ENCODE measurements around the gene CHD6.

CHD6 gene

DNA sequence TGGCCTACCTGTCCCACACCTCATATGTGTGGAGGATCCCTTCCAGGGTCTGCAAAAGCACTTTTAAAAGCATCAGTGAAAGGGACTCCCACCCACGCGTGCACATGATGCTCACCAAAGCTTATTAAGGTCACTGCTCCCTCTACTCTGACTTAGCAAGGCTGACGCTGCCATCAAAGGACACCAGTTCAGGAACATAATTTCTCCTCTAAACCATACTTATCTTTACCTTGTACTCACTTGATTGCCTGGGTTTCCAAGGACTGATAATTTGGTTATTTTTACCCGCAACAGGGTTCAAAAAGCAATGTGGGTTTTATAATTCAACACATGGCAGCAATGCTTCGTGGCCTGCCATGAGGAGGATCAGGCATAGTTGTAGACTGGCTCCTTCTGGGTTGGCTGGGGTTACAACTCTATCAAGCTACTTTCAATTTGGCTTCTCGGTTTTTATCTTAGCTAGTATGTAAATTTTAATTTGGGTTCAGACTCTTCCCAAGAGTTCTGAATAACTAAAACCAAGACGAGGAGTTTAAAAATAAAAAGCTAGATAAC lies 199.4 kb downstream of the CHD6 start:
- no peak for TF ChIP-seq ZNF565 (CRISPR knock-in tag; conservative IDR thresholded peaks at IDR 0.05; ENCODE audit: low read depth)
- no peak for TF ChIP-seq BACH2 (CRISPR knock-in tag; IDR thresholded peaks at IDR 0.05; ENCODE audit: borderline replicate concordance)
- no peak for TF ChIP-seq ZNF8 (CRISPR knock-in tag; IDR thresholded peaks at IDR 0.05)
- no peak for TF ChIP-seq GLIS3 (CRISPR knock-in tag; IDR thresholded peaks at IDR 0.05)
- TF ChIP-seq OSR1 (CRISPR knock-in tag; IDR thresholded peaks at IDR 0.05), result no peak
- TF ChIP-seq SNAI2 (CRISPR knock-in tag; IDR thresholded peaks at IDR 0.05), result no peak
- TF ChIP-seq ZNF70 (CRISPR knock-in tag; IDR thresholded peaks at IDR 0.05), result no peak
- no peak for TF ChIP-seq TOX (CRISPR knock-in tag; IDR thresholded peaks at IDR 0.05; ENCODE audit: borderline replicate concordance)
- TF ChIP-seq RARB (CRISPR knock-in tag; IDR thresholded peaks at IDR 0.05), result no peak
- TF ChIP-seq ESRRG (CRISPR knock-in tag; IDR thresholded peaks at IDR 0.05), result no peak
- TF ChIP-seq CSDC2 (CRISPR knock-in tag; IDR thresholded peaks at IDR 0.05), result no peak
- TF ChIP-seq, protein P1, sequence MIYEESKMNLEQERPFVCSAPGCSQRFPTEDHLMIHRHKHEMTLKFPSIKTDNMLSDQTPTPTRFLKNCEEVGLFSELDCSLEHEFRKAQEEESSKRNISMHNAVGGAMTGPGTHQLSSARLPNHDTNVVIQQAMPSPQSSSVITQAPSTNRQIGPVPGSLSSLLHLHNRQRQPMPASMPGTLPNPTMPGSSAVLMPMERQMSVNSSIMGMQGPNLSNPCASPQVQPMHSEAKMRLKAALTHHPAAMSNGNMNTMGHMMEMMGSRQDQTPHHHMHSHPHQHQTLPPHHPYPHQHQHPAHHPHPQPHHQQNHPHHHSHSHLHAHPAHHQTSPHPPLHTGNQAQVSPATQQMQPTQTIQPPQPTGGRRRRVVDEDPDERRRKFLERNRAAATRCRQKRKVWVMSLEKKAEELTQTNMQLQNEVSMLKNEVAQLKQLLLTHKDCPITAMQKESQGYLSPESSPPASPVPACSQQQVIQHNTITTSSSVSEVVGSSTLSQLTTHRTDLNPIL (CRISPR knock-in tag; IDR thresholded peaks at IDR 0.05; ENCODE audit: low read depth), result no peak
- TF ChIP-seq TCF4 (CRISPR knock-in tag; IDR thresholded peaks at IDR 0.05; ENCODE audit: borderline replicate concordance), result no peak
- no peak for TF ChIP-seq PPARA (CRISPR knock-in tag; IDR thresholded peaks at IDR 0.05; ENCODE audit: borderline replicate concordance)
- no peak for TF ChIP-seq ZC3H10 (CRISPR knock-in tag; IDR thresholded peaks at IDR 0.05)
- TF ChIP-seq, protein P2, sequence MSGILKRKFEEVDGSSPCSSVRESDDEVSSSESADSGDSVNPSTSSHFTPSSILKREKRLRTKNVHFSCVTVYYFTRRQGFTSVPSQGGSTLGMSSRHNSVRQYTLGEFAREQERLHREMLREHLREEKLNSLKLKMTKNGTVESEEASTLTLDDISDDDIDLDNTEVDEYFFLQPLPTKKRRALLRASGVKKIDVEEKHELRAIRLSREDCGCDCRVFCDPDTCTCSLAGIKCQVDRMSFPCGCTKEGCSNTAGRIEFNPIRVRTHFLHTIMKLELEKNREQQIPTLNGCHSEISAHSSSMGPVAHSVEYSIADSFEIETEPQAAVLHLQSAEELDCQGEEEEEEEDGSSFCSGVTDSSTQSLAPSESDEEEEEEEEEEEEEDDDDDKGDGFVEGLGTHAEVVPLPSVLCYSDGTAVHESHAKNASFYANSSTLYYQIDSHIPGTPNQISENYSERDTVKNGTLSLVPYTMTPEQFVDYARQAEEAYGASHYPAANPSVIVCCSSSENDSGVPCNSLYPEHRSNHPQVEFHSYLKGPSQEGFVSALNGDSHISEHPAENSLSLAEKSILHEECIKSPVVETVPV (CRISPR knock-in tag; IDR thresholded peaks at IDR 0.05), result no peak
- ATAC-seq, result no peak

DNA sequence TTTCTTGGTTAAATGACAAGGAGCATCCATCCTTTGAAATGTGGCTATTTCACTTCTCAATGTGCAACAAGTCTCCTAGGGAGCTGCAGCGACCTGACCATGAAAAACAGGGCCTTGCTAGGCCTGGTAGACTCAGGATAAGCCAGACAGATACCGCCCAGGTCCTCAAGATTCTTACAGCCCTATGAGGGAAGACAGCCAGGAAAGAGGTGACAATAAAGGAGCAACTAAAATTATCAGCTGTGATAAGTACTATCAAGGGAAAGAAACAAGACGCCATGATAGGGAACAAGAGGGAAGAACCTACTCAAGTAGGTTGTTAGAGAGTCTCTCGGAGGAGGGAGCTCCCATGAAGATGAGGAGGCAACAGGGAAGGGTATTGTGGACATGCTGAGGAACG lies 200.1 kb downstream of the CHD6 start:
- ATAC-seq, result no peak
- TF ChIP-seq RARB (CRISPR knock-in tag; IDR thresholded peaks at IDR 0.05) (no peak), TCF4 (CRISPR knock-in tag; IDR thresholded peaks at IDR 0.05; ENCODE audit: borderline replicate concordance) (no peak), OSR1 (CRISPR knock-in tag; IDR thresholded peaks at IDR 0.05) (no peak), ZC3H10 (CRISPR knock-in tag; IDR thresholded peaks at IDR 0.05) (no peak), ARNTL (CRISPR knock-in tag; IDR thresholded peaks at IDR 0.05; ENCODE audit: borderline replicate concordance, low read depth) (no peak)
- TF ChIP-seq, protein P1 (CRISPR knock-in tag; IDR thresholded peaks at IDR 0.05; ENCODE audit: low read depth), result no peak
- TF ChIP-seq, protein P3, sequence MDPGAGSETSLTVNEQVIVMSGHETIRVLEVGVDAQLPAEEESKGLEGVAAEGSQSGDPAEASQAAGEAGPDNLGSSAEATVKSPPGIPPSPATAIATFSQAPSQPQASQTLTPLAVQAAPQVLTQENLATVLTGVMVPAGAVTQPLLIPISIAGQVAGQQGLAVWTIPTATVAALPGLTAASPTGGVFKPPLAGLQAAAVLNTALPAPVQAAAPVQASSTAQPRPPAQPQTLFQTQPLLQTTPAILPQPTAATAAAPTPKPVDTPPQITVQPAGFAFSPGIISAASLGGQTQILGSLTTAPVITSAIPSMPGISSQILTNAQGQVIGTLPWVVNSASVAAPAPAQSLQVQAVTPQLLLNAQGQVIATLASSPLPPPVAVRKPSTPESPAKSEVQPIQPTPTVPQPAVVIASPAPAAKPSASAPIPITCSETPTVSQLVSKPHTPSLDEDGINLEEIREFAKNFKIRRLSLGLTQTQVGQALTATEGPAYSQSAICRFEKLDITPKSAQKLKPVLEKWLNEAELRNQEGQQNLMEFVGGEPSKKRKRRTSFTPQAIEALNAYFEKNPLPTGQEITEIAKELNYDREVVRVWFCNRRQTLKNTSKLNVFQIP (CRISPR knock-in tag; IDR thresholded peaks at IDR 0.05; ENCODE audit: borderline replicate concordance, low read depth), result no peak

DNA sequence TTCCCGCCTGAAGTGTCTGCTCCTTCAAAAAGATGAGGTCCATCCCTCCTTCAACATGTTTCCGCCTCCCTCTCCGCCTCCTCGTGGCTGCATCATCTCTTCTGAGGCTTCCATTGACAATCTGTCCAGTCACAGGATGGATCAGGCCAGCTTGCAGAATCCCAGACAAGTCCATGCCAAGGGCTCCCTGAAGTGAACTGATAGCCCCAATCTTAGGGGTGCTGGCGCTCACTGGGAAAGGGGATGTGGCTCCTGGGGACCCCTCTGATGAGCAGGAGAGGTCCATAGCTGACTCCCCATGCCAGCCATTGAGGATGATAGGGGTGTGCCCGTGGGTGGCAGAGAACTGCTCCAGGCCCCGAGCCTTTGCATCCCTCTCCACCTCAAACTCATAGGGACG lies 203.0 kb downstream of the CHD6 start:
- TF ChIP-seq, protein P1 (CRISPR knock-in tag; IDR thresholded peaks at IDR 0.05; ENCODE audit: low read depth), result no peak
- no peak for TF ChIP-seq ISL1 (CRISPR knock-in tag; IDR thresholded peaks at IDR 0.05)
- no peak for ATAC-seq

DNA sequence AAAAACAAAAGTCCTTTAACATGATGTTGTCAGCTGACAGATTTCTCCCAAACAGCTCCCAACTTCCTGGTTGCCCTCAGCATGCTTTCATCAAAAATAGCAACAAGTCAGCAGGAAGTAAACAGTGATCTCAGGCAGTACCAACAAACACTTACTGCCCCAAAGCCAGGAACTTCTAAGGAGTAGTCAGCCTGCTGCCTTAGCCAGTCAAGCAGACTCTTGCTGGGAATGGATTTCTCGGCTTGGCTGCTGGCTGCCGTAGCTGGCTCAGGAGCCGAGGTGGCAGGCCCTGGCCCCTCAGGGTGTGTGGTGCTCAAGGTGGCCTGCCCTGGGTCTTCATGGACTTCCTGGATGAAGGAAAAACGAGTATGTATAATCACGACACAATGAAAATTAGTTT lies 205.0 kb downstream of the CHD6 start:
- no peak for ATAC-seq

More for the DNA sequence above, 205.0 kb downstream of the CHD6 start:
- no peak for TF ChIP-seq RARB (CRISPR knock-in tag; IDR thresholded peaks at IDR 0.05)
